GM21360 (cell line): ENCODE measurements around the gene STRA6.

Experiments
- ATAC-seq: cut with Tn5 transposase; IDR thresholded peaks from one replicate; pipeline ENCODE4 v1.9.1; 2021; ENCODE audit warnings: mild to moderate bottlenecking, moderate library complexity; ENCODE audit not compliant: unreplicated experiment

The STRA6 gene

GRCh38 chr15:74202452-74203401 is at the start of gene STRA6:
TSS of gene STRA6 (minus strand) at chr15:74202787. CDS start at chr15:74202267, 520 bp downstream.
- no peak for ATAC-seq

GRCh38 chr15:74252291-74252690 is 49.7 kb upstream of the STRA6 start:
- ATAC-seq: no peak

DNA sequence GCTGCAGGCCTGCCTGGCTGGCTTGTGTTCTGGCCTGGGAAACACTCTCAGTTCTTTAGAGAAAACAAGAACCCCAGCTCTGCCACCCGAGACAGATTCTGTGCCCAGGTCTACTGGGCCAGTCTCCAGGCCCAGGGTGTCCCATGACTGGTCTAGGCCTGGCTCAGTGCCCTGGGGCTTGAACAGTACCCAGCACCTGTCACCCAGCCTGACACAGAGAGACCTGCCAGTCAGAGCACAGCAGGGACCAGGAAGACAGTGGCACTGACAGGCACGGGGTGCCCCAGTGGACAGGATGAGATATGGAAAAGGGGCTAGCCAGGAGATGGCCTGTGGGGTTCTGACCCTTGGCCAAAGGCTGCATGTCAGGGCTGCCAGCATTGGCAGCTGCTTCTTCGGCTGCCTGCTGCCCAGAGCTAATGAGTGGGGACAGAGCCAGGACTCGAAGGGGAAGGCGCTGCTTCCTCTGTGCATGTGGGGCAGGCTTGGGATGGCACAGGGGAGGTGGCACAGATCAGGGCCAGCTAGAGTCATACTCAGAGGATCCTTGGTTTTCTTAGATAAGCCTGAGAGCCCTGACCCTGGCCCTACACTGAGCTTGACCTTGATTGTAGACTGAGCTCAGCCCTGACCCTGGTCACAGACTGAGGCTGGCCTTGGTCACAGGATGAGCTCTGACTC is 48.7 kb upstream of the STRA6 start:
- ATAC-seq: no peak

DNA sequence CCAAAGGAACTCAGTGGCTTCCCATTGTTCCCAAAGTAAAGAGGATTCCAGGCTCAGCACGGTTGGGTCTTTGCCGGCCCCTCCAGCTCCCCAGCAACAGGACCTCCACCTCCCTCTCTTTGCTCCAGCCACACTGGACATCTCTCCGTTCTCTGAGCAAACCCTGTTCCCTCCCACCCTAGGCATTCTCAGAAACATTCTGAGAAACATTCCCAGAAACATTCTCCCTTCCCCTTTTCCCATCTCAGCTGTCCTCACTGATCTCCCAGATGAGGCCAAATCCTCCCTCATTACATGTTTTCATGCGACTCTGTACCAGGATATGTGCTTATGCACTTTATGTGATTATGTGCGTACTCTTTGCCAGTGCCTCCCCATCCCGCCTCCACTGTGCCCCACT is 47.7 kb upstream of the STRA6 start:
- ATAC-seq: no peak

DNA sequence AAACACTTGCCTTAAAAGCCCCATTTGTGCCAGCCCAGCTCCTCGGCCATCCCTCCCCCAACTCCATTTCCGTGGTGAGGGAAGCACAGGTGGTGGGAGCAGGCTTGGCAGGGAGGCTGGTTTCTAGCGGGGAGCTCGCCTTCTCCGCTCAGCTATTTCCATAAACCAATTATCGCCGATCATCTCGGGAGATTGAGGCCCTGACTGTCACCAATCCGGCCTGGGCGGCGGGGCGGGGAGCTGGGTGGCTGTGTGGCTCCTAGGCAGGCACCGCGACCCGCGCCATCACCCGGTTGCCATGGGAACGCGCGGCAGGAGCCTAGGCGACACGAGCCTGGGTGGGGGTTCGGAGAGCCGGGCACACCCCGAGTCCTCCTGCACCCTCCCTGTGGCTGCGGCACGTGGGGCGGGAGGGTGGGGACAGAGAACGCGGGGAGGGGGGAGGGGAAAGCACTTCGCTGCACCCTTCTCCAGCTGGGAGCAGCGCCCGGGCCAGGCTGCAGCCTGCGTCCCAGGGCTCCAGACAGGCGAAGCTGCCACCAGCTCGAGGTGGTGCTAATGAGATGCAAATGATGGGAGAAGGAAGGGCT is 42.9 kb upstream of the STRA6 start:
- no peak for ATAC-seq

GRCh38 chr15:74244822-74245341 is 42.3 kb upstream of the STRA6 start:
- no peak for ATAC-seq

- no peak for ATAC-seq
These were observed 40.8 kb upstream of the STRA6 start for GRCh38 chr15:74243431-74243830.

DNA sequence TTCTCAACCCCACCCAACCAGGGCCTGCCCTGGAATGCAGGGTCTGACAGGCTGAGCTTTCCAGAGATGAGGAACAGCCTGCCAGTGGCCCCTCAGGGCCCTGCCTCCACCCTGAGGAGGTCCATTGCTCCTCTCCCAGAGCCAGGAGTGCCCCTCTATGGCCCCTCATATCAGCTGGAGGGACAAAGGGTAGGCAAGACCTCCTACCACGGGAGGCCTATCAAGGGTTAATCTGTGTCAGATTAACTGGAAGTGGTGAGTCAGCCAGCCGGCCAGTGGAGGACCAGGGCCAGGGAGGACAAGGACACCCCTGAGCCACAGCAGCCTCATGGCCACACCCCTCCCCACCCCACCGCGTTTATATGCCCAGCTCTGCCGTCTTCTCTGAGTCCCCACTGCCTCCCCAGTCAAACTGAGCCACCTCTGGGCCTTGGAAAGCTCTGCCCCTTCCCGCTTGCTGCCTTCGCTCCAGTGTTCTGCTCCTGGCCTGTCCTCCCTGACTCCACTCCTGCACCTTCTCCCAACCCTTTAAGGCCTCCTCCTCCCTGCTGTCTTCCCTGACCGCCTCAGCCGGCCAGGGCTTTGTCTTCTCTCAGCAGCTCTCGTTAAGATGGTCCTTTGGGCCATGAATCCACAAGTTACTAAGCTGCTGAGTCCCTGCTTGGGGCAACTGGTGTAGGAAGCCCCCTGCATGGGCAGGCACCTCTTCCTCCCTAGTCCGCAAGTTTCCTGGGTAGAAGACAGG is 40.0 kb upstream of the STRA6 start:
- no peak for ATAC-seq

GRCh38 chr15:74240897-74241614 is 38.5 kb upstream of the STRA6 start:
- no peak for ATAC-seq

- ATAC-seq: no peak
These were observed 37.5 kb upstream of the STRA6 start for GRCh38 chr15:74240002-74240568.

DNA sequence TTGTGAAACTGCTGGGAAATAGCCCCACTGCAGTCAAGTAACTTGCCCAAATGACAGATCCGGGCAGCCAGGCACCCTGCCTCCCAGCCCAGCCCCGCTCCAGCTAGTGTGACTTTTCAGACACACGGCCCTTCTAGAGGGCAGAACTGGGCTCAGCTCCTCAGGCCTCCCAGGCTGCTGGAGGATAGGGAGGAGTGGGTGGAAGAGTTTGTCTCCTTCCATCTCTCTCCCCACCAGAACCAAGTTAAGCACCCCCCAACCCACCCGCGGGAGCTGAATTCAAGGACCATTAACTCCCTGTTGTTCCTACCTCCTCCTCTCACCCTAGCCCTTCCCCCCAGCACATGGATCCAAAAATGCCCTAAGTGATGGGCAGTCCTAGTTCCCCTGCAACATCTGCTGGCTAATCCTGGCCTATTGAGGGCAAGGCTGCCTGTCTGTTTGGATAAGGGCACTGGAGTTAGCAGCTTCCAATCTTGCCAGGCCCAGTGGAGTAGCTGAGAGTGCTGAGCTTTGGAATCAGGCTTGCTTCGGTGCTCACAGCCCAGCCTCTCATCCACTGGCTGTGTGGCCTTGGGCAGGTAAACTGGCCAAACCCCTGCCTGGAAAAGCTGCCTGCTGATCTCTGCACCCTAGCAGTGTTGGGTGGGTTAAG is 36.6 kb upstream of the STRA6 start:
- no peak for ATAC-seq

DNA sequence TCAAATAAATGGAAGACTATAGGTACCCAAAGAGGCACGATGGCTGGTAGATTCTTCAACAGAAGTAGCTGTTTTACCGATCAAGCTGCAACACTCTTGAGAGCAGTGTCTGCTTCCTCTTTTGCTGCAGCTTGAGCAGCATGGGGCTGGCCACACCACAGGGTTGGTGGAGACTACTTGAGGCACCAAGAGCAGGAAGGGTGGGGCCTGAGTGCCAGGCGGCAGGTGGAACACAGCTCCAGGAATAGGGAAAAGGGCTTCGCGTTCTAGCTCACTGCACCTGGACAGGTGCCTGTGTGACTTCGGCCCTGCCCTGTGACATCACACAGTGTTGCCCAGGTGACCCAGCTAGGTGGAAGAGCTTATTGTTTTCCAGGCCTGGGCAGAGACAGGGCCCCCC is 33.4 kb upstream of the STRA6 start, which contains the start of gene CCDC33:
TSS of gene CCDC33 (plus strand) at position 365 of the 400 bp plus-strand sequence. CDS start 394 bp downstream, outside the sequence.
- no peak for ATAC-seq

- ATAC-seq: no peak
These were observed 31.9 kb upstream of the STRA6 start for GRCh38 chr15:74234598-74234875.

GRCh38 chr15:74233851-74234597 is 31.4 kb upstream of the STRA6 start:
- ATAC-seq: no peak

DNA sequence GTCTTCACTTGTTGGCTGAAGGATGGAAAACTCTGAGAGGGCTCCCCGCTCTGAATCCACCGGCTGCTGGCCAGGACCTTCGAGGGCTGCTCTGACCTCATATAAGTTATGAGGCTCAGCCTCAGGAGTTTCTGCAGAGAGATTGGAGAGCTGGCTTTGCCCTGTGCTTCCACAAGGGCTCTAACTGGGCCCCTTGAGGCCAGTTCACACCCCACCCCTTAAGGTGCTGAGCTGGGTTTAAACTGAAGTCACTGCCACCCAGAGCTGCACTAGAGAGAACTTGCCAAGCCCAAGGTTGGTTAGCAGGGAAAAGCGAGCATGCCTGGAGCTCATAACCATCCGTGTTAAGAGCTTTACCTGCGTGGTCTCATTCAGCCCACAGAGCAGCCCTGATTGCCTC is 30.8 kb upstream of the STRA6 start:
- ATAC-seq: no peak

DNA sequence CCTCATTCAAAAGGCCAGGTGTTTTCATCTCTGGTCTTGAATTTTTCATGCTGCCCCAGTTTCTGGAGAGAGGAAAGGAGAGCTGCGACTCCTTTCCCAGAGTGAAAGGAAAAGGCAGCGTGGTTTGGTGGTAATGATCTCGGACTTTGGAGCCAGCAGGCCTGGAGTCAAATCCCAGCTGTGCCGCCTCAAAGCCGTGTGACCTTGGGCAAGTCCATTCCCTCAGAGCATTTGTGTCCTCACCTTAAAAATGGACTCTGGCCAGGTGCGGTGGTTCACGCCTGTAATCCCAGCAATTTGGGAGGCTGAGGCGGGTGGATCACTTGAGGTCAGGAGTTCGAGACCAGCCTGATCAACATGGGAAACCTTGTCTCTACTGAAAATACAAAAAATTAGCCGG is 28.9 kb upstream of the STRA6 start:
- no peak for ATAC-seq

DNA sequence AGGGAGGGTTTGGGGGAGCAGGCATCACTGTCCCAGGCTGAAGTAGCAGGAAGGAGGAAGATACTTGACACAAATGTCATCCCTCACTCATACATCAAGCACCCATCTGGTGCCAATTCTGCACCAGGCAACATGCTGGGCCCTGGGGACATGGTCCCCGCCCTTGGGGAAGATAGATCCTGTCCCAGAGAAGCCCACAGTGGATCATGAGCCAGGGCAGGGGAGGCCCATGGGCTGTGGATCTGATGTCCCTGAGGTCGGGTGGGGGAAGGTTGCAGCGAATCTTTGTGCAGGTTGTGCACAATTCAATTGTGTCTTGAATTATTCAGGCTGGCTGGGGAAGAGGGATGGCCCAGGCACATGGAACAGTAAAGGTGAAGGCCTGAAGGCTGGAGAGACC is 27.1 kb upstream of the STRA6 start:
- no peak for ATAC-seq

DNA sequence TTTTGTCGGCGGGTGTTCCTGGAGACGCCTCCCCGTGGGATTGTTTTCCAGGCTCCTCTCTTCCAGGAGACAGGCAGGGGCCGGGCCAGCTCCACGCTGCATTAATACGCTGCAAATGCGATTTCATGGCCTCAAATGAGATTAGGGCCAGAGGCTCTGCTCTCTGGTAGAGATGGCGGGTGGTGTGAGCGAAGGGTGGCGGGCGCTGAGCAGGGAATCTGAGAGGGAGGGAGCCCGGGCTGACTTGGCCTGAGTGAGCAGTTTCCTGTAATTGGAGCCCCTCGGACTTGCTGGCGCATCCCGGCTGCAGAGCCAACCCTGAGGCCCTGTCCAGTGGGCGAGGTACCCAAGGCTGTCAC is 26.1 kb upstream of the STRA6 start:
- ATAC-seq: no peak
